Astrocyte of the spinal cord (primary cell): ENCODE results near the gene PSMC1.

ENCODE experiments used
- DNase-seq: peaks from one replicate; pipeline ENCODE4 v3.0.0; 2011; ENCODE audit warnings: low read depth, low spot score
- H3K4me3 ChIP-seq: 2 replicates; pipeline ENCODE4 v1.5.1; 2011; ENCODE audit warnings: low read depth, mild to moderate bottlenecking, low read length, moderate library complexity
- in situ Hi-C: cut with HindIII; loops from 2 replicates; pipeline ENCODE4 v1.10.0; 2017; ENCODE audit warnings: low sequenced_read_pairs
- TF ChIP-seq, protein P1 (sequence below): IDR thresholded peaks from 2 replicates; pipeline ENCODE4 v1.5.1; 2012; ENCODE audit warnings: low read depth, mild to moderate bottlenecking, low read length, inconsistent platforms

PSMC1 gene

DNA sequence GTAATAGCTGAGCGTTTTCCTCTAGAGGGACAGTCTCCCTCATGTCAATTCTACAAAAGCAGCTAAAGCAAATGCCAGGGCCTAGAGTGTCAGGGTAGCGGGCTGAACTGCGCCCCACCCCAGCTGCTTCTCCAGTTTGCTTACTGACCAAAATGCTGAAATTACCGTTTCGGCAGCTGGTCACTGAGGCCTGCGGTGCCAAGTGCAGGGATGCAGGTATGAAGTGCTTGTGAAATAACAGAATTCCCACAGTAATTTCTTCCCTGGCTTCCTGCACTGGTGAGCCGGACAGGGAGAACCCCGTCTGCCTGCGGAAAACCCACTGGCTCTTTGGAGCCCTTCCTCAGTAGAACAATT is 19.1 kb downstream of the PSMC1 start:
- TF ChIP-seq, protein P1, sequence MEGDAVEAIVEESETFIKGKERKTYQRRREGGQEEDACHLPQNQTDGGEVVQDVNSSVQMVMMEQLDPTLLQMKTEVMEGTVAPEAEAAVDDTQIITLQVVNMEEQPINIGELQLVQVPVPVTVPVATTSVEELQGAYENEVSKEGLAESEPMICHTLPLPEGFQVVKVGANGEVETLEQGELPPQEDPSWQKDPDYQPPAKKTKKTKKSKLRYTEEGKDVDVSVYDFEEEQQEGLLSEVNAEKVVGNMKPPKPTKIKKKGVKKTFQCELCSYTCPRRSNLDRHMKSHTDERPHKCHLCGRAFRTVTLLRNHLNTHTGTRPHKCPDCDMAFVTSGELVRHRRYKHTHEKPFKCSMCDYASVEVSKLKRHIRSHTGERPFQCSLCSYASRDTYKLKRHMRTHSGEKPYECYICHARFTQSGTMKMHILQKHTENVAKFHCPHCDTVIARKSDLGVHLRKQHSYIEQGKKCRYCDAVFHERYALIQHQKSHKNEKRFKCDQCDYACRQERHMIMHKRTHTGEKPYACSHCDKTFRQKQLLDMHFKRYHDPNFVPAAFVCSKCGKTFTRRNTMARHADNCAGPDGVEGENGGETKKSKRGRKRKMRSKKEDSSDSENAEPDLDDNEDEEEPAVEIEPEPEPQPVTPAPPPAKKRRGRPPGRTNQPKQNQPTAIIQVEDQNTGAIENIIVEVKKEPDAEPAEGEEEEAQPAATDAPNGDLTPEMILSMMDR = no peak
- in situ Hi-C loops = no loop called here
- DNase-seq = no peak
- no peak overlapping the region for H3K4me3 ChIP-seq

DNA sequence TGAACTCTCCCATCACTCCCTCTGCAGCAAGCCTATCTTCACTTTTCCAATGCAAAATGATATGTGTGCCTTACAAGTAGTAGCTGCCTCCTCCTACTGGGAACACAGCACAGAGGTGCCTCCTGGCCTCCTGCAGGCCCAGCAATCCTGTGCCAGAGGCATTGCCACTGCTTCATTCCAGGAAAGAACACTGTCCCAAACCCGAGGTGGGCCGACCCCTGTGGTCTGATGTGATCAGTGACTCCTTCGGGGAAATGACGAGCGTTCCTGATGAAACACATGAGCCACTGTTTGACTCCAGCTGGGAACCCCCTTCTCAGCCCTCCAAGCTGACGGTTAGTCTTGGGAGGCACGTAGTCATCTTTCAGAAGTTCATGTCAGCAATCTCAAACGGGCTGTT is 19.5 kb downstream of the PSMC1 start:
- peak; percentile 89 for DNase-seq
- in situ Hi-C loops = no loop called here
- TF ChIP-seq, protein P1 = no peak

DNA sequence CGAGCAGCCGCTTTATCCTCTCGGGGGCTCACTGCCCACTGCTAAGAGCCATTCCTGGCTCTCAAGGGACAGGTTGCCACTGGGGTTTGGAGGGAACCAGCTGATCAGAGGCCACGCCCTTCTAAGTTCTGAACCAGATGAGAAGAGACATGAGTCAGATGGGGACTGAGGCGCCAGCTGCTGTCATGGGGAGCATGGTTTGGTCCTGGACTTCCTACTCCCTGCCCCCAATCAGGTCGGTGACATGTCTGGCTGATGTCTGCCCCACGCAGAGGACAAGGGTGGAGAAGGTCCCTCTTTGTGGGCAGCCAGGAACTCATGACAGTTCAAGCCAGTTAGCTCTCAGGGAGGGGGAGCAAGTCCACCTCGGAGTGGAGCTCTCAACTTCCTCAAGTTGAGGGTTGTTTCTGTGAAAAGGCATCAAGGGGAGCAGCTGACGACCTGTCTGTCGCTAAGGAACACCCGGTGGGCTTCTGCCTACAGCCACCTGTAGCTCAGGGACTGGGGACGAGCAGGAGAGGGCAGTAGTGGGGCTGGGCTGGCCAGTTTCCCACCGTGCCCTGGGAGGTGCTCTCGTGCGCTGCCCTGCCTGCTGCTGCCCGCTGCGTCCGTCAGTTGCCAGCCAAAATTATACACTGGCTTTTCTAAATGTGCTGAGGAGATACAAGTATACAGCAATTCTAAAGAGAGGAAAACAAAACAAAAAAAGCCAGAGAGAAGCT is 20.5 kb downstream of the PSMC1 start:
- TF ChIP-seq, protein P1 = no peak
- in situ Hi-C loops = no loop called here
- no peak overlapping the region for H3K4me3 ChIP-seq
- DNase-seq = peak; percentile 26

More for the DNA sequence above, 19.5 kb downstream of the PSMC1 start:
- H3K4me3 ChIP-seq = no peak overlapping the region

DNA sequence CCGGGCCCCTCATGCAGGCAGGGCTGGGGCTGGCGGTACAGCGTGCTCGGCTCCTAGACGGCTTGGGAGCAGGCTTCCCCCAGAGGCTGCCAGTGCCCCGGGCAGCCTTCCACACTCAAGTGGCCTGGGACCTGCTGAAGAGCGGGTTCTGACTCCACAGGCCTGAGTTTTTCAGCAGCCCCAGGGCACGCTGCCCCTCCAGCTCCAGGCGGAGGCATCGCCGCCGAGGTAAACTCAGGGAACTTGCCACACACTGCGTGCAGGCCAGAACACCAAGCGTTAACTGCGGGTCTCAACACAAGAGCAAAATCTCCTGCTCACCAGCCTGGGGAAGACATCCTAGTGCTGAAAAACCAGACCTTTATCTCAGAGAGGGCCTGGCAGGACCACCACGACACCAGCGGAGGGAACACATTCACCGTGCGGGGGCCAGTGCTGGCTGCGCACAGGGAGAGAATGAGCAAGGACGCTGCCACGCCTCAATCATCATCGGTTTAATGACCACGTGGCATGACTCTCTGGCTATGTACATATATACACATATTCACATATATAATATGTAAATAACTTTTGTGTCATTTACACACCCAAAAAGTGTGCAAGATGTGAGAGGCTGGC is 21.3 kb downstream of the PSMC1 start:
- DNase-seq = no peak
- TF ChIP-seq, protein P1 = no peak
- no peak overlapping the region for H3K4me3 ChIP-seq
- in situ Hi-C loops = no loop called here

DNA sequence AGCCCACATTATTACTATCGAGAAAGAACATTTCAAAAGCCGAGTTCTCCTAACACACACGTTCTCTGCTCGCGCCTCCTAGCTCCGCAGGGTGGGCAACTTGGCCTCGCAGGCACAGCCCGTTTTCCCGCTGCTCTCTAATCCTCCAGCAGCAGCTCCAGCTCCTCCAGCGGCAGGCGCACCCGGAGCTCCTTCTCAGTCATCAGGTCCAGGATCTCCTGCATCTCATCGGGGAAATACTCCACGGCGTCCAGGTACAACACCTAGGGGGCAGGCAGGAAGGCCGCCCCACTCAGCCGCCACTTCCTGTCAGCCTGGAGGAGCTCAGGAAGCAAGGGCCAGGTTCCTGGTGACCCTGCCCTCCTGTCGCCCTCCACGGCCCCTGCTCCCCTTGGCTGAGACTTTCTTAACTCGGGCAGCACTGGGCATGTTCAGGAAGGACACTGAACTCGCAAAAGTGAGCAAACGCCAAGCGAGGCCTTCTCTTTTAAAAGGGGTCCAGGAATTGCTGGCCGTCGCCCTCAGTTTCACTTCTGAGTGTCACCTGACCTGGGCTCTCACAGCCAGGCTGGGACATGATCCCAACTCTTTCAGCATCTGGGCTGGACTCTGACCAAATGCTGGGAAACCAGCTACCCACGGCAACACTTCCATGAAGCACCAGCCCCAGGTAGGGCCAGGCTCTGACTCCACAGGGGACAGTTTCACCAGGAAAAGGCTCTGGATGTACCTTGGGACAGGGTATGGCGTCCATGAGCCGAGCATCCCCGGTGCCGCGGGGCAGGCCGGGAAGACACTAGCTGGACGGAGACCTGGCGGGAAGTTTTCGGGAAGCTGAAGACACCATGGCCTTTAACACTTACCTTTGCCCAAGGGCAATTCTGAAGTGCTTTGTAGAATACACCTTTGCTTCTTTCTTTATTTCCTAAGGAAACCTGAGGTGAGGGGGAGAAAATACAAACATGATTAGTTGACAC is 22.1 kb downstream of the PSMC1 start:
- H3K4me3 ChIP-seq = no peak overlapping the region
- DNase-seq = no peak
- TF ChIP-seq, protein P1 = no peak
- in situ Hi-C loops = no loop called here

DNA sequence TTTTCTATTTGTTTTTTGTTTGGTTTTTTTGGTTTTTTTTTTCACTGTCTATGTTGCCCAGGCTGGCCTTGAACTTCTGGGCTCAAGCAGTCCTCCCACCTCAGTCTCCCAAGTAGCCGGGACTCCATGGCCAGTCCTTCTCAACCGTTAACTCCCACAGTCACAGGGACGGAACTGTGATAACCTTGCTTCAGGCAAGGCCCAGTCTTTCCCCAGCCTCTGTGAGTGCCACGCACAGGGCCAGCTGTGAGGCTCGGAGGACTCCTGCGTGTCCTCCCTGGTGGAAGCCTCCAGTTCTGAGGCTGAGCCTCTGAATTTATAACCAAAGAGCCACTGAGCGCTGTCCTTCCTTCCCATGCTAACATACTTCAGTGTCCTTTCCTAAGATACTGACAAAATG is 23.7 kb downstream of the PSMC1 start:
- DNase-seq = no peak
- TF ChIP-seq, protein P1 = no peak
- in situ Hi-C loops = no loop called here
- no peak overlapping the region for H3K4me3 ChIP-seq
